Fibroblast of mammary gland (primary cell): Measurements from ENCODE around the gene PRDM16.

Source experiments
- DNase-seq: peaks from one replicate; pipeline ENCODE4 v3.0.0-alpha.2; 2010; ENCODE audit warnings: low read depth
- H3K4me3 ChIP-seq: 2 replicates; pipeline ENCODE4 v1.5.1; 2011; ENCODE audit warnings: low read depth, mild to moderate bottlenecking, low read length, moderate library complexity; ENCODE audit not compliant: control insufficient read depth
- CTCF ChIP-seq: conservative IDR thresholded peaks from 2 replicates; pipeline ENCODE4 v1.5.1; 2011; ENCODE audit warnings: low read depth, low read length, inconsistent platforms; ENCODE audit not compliant: control insufficient read depth, insufficient read depth

The PRDM16 gene

GRCh38 chr1:3028531-3029282 lies 40.3 kb upstream of the PRDM16 start:
- H3K4me3 ChIP-seq: no peak overlapping the region
- TF ChIP-seq CTCF: no peak
- no peak for DNase-seq

- no peak for DNase-seq
- no peak overlapping the region for H3K4me3 ChIP-seq
- no peak for TF ChIP-seq CTCF
Observed at GRCh38 chr1:3029481-3029961, 39.5 kb upstream of the PRDM16 start.

GRCh38 chr1:3029991-3030662 lies 38.9 kb upstream of the PRDM16 start:
- H3K4me3 ChIP-seq: no peak overlapping the region
- no peak for DNase-seq
- no peak for TF ChIP-seq CTCF

- DNase-seq: no peak
- TF ChIP-seq CTCF: no peak
- H3K4me3 ChIP-seq: no peak overlapping the region
Observed at GRCh38 chr1:3030663-3031381, 38.2 kb upstream of the PRDM16 start.

- TF ChIP-seq CTCF: no peak
Observed at GRCh38 chr1:3031401-3032221, 37.4 kb upstream of the PRDM16 start.

More at GRCh38 chr1:3031401-3032221, 37.4 kb upstream of the PRDM16 start:
- H3K4me3 ChIP-seq: no peak overlapping the region
- DNase-seq: no peak
